HG03457 (cell line): ENCODE measurements around the gene CIZ1.
"Not testable (repeated sequence)": the region's sequence is repeated elsewhere in the genome, so short reads cannot be mapped to it uniquely, and the experiment has no call there.

Experiments used
- ATAC-seq: cut with Tn5 transposase; IDR thresholded peaks from one replicate; pipeline ENCODE4 v1.9.1; 2021; ENCODE audit warnings: moderate number of reproducible peaks; ENCODE audit not compliant: unreplicated experiment

The CIZ1 gene

GRCh38 chr9:128192601-128193371, 1.4 kb upstream of the CIZ1 start:
- no peak for ATAC-seq

- ATAC-seq = no peak
Observed at GRCh38 chr9:128190516-128191405, 611 bp downstream of the CIZ1 start.

DNA sequence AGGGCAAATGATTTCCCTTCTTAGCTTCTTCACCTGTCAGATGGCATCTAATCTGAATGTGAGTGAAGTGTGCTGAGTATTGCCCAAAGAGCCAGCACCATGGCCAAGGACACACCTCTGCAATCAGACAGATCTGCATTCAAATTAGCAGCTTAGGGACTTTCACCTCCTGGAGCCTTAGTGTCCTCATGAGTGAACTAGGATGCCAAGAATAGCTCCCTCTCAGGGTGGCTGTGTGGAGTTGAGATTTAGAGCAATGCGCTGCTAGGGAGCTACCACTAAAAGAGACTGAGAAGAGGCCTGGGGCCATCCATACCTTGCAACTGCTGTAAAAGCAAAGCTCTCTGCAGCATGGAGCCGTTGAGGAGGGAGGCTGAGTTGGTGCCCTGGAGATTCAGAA, 1.4 kb downstream of the CIZ1 start:
- no peak for ATAC-seq

DNA sequence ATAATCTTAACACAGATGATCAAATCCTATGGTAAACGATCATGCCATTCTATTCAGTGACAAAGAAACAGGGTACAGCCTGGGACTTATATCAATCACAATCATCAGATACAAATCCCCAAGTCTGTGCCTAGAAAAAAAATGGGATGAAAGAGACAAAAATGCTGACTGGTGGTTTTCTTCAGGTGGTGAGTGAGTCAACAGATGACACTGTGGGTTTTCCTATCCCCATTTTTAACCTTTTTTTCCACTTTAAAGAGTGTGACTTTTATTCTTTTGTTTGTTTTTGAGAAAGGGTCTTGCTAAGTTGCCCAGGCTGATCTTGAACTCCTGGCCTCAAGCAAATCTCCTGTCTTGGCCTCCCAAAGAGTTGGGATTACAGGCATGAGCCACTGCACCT, 3.2 kb downstream of the CIZ1 start:
- ATAC-seq = no peak

- ATAC-seq = no peak
Observed at GRCh38 chr9:128187361-128187760, 4.0 kb downstream of the CIZ1 start.

GRCh38 chr9:128185979-128186965, 5.1 kb downstream of the CIZ1 start:
- no peak for ATAC-seq

GRCh38 chr9:128182893-128183588, 8.3 kb downstream of the CIZ1 start:
- ATAC-seq = no peak

- not testable (repeated sequence) for ATAC-seq
Observed at GRCh38 chr9:128181480-128181879, 9.9 kb downstream of the CIZ1 start.

- ATAC-seq = no peak
Observed at GRCh38 chr9:128180447-128180846, 10.9 kb downstream of the CIZ1 start.

DNA sequence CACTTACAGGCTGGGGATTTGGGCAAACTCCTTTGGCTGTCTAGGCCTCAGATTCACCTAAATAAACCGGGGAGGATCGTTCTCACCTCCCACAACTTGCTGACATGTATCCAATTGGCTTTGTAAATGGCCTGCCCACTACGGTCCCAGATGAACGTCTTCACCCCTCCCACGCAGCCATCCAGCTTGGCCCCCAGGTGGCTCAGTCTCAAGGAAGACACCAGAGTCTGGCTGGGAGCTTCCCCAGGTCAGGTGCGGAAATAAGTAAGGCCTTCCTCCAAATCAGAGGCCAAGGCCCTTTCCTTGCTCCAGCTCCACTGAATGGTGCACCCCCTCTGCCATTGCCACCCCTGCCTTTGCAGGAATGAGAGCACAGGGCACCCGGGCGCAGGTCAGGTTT, 11.4 kb downstream of the CIZ1 start:
- ATAC-seq = no peak

DNA sequence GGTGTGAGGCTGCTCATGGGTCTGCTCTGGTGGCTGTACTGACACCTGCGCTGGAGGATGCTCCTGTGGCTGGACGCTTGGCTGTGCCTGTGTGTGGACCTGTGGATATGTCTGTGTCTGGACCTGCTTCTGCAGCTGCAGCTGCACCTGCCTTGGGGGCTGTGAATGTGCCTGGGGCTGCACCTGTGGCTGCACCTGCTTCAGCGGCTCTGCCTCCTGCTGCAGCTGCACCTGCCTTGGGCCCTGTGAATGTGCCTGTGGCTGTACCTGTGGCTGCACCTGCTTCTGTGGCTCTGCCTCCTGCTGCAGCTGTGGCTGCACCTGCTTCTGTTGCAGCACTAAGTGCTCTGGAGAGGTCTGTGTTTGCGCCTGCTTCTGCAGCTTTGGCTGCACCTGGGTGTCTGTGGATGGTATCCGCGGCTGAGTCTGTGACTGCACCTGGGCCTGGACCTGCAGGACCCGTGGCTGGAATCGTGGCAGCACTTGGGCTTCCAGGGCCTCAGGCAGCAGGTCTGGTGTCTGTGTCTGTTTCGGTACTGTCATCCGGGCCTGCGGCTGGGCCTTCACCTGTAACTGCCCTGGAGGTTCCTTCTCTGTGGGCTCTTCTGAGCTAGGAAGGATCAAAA, 12.5 kb downstream of the CIZ1 start:
- ATAC-seq = no peak

- no peak for ATAC-seq
Observed at GRCh38 chr9:128175726-128176125, 15.6 kb downstream of the CIZ1 start.

GRCh38 chr9:128175102-128175563, 16.2 kb downstream of the CIZ1 start:
- ATAC-seq = no peak

- ATAC-seq = no peak
Observed at GRCh38 chr9:128174062-128174461, 17.3 kb downstream of the CIZ1 start.

DNA sequence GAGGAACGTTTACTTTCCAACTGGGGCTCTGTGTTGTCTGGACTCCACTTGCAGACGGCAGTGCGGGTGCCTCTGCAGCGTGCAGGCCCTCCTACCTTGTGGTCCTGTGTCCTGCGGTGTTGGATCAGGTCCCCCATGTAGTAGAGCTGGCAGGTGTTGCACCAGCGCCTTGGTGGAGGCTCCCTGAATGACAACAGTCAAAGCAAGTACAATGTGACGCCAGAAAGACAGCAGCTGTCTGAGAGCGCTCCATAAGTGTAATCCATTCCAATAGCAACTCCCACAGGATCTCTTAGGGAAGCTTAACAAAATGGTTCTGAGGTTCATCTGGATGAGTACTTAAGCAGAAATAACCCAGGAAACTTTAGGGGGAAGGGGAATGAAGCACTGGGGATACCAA, 21.4 kb downstream of the CIZ1 start:
- ATAC-seq = no peak

- ATAC-seq = no peak
Observed at GRCh38 chr9:128169492-128169891, 21.9 kb downstream of the CIZ1 start.

GRCh38 chr9:128168731-128169308, 22.6 kb downstream of the CIZ1 start:
- ATAC-seq = no peak

DNA sequence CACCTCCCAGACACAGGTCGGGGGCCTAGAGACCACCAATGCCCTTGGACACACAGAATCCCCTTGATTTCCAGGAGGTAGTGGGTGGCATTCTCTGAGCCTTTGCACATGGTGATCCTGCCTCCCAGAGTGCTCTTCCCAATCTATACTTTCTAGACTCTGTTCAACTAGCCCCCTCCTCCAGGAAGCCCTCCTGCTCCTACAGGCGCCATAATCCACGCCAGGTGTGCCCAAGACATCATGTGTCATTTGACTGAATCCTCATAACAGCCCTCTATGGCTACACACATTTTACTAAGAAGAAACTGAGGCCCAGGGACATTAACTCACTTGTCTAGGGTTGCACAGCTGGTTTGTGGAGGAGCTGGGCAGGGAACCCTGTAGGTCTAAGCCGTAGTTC, 24.2 kb downstream of the CIZ1 start:
- no peak for ATAC-seq

- ATAC-seq = no peak
Observed at GRCh38 chr9:128166169-128166568, 25.2 kb downstream of the CIZ1 start.
